ENCODE measurements around the gene DDX18.
A peak's percentile ranks its signal among the peaks of the same experiment; 100 is the strongest.

Gene DDX18

GRCh38 chr2:117834992-117835391, 20.5 kb downstream of the DDX18 start:
- no peak for DNase-seq (ENCODE audit: low read depth)

GRCh38 chr2:117835990-117836760, 21.7 kb downstream of the DDX18 start:
- DNase-seq (ENCODE audit: low read depth): peak; percentile 12

GRCh38 chr2:117845304-117845703, 30.8 kb downstream of the DDX18 start:
- no peak for DNase-seq (ENCODE audit: low read depth)

- no peak for DNase-seq (ENCODE audit: low read depth)
Observed at GRCh38 chr2:117850015-117850414, 35.5 kb downstream of the DDX18 start.

- no peak for DNase-seq (ENCODE audit: low read depth)
Observed at GRCh38 chr2:117850461-117850860, 36.0 kb downstream of the DDX18 start.

GRCh38 chr2:117851969-117852368, 37.5 kb downstream of the DDX18 start:
- DNase-seq (ENCODE audit: low read depth): no peak

GRCh38 chr2:117853316-117853715, 38.8 kb downstream of the DDX18 start:
- no peak for DNase-seq (ENCODE audit: low read depth)

GRCh38 chr2:117853873-117854272, 39.4 kb downstream of the DDX18 start:
- DNase-seq (ENCODE audit: low read depth): no peak

- DNase-seq (ENCODE audit: low read depth): no peak
Observed at GRCh38 chr2:117854610-117855009, 40.1 kb downstream of the DDX18 start.

- DNase-seq (ENCODE audit: low read depth): no peak
Observed at GRCh38 chr2:117855886-117856285, 41.4 kb downstream of the DDX18 start.

GRCh38 chr2:117856415-117857210, 42.1 kb downstream of the DDX18 start:
- DNase-seq (ENCODE audit: low read depth): no peak

- no peak for DNase-seq (ENCODE audit: low read depth)
Observed at GRCh38 chr2:117858336-117858735, 43.8 kb downstream of the DDX18 start.

- no peak for DNase-seq (ENCODE audit: low read depth)
Observed at GRCh38 chr2:117858892-117859531, 44.5 kb downstream of the DDX18 start.

GRCh38 chr2:117859532-117859911, 45.0 kb downstream of the DDX18 start:
- DNase-seq (ENCODE audit: low read depth): no peak

- no peak for DNase-seq (ENCODE audit: low read depth)
Observed at GRCh38 chr2:117859924-117860647, 45.6 kb downstream of the DDX18 start.

- DNase-seq (ENCODE audit: low read depth): no peak
Observed at GRCh38 chr2:117862459-117862858, 48.0 kb downstream of the DDX18 start.

GRCh38 chr2:117875786-117876185, 61.3 kb downstream of the DDX18 start:
- no peak for DNase-seq (ENCODE audit: low read depth)

- DNase-seq (ENCODE audit: low read depth): no peak
Observed at GRCh38 chr2:117879003-117879402, 64.5 kb downstream of the DDX18 start.

Data from activated T-helper 9 cell treated with anti-CD3 and anti-CD28 coated beads, Interleukin-2, amount 50 U/mL, for 16 hours (primary cell).